HEK293 (cell line): ENCODE data around the gene MCM10.

Experiments
- CTCF ChIA-PET: fragments of 350-600 bp; formaldehyde crosslinking; extraction: SDS; loops from one replicate; lab custom pipeline; 2021; ENCODE audit warnings: antibody characterized with exemption; lab: Yijun Ruan, JAX
- POLR2A ChIA-PET: fragments of 300-600 bp; formaldehyde crosslinking; extraction: SDS; loops from one replicate; lab custom pipeline; 2020; ENCODE audit warnings: antibody characterized with exemption, inconsistent platforms; lab: Yijun Ruan, JAX
- H3K27ac ChIP-seq: fragments of 200-500 bp; sonication (Bioruptor generic); 2 replicates; pipeline ENCODE4 v1.5.1; 2014; ENCODE audit warnings: low read depth, low read length, control low read depth, inconsistent platforms; ENCODE audit errors: extremely low read depth
- H3K36me3 ChIP-seq, 2 experiments: fragments of 200-500 bp in 1 of 2; sonication (Bioruptor generic) in 1 of 2; 1 replicate in 1 of 2; 2 replicates in 1 of 2; pipeline ENCODE4 v1.5.1; 2014 to 2017; ENCODE audit warnings: inconsistent platforms in 2 of 2, low read length in 2 of 2; ENCODE audit not compliant: control insufficient read depth in 2 of 2, insufficient read depth in 1 of 2
- H3K4me1 ChIP-seq: fragments of 200-500 bp; sonication (Bioruptor generic); 2 replicates; pipeline ENCODE4 v1.5.1; 2014; ENCODE audit warnings: mild to moderate bottlenecking, low read length, inconsistent platforms; ENCODE audit not compliant: control insufficient read depth, insufficient read depth
- H3K4me3 ChIP-seq: 2 replicates; pipeline ENCODE4 v1.5.1; 2011; ENCODE audit warnings: low read depth, mild to moderate bottlenecking, control low read depth, low read length, moderate library complexity
- H3K9me3 ChIP-seq: fragments of 200-500 bp; sonication (Bioruptor generic); 2 replicates; pipeline ENCODE4 v1.5.1; 2014; ENCODE audit warnings: low read depth, low read length, inconsistent platforms; ENCODE audit not compliant: control insufficient read depth, insufficient read depth
- HIC1 ChIP-seq: fragments of 450-650 bp; formaldehyde crosslinking; IDR thresholded peaks from 2 replicates; pipeline ENCODE4 v1.5.1; 2016; ENCODE audit warnings: missing biosample characterization, missing genetic modification characterization
- KLF16 ChIP-seq: fragments of 450-650 bp; formaldehyde crosslinking; IDR thresholded peaks from 2 replicates; pipeline ENCODE4 v1.5.1; 2017; ENCODE audit warnings: missing biosample characterization, missing genetic modification characterization
- PRDM6 ChIP-seq: fragments of 450-650 bp; formaldehyde crosslinking; IDR thresholded peaks from 2 replicates; pipeline ENCODE4 v1.5.1; 2017; ENCODE audit warnings: missing biosample characterization, missing genetic modification characterization
- SCRT1 ChIP-seq: fragments of 450-650 bp; formaldehyde crosslinking; IDR thresholded peaks from 2 replicates; pipeline ENCODE4 v1.5.1; 2016; ENCODE audit warnings: missing biosample characterization, missing genetic modification characterization, borderline replicate concordance
- SCRT2 ChIP-seq: fragments of 450-650 bp; formaldehyde crosslinking; IDR thresholded peaks from 2 replicates; pipeline ENCODE4 v1.5.1; 2016; ENCODE audit warnings: missing biosample characterization, missing genetic modification characterization
- TSHZ1 ChIP-seq: fragments of 450-650 bp; formaldehyde crosslinking; IDR thresholded peaks from 2 replicates; pipeline ENCODE4 v1.5.1; 2016; ENCODE audit warnings: missing biosample characterization, missing genetic modification characterization, borderline replicate concordance
- ZEB2 ChIP-seq: fragments of 450-650 bp; formaldehyde crosslinking; IDR thresholded peaks from 2 replicates; pipeline ENCODE4 v1.5.1; 2016; ENCODE audit warnings: missing biosample characterization, missing genetic modification characterization
- ZNF148 ChIP-seq: fragments of 450-650 bp; formaldehyde crosslinking; IDR thresholded peaks from 2 replicates; pipeline ENCODE4 v1.5.0; 2017; ENCODE audit warnings: missing biosample characterization, missing genetic modification characterization, borderline replicate concordance
- ZNF302 ChIP-seq: fragments of 450-650 bp; formaldehyde crosslinking; IDR thresholded peaks from 2 replicates; pipeline ENCODE4 v1.5.1; 2016; ENCODE audit warnings: missing biosample characterization, missing genetic modification characterization, low read depth
- ZNF350 ChIP-seq: fragments of 450-650 bp; formaldehyde crosslinking; IDR thresholded peaks from 2 replicates; pipeline ENCODE4 v1.5.0; 2017; ENCODE audit warnings: missing biosample characterization, mild to moderate bottlenecking, missing genetic modification characterization
- ZNF473 ChIP-seq: fragments of 450-650 bp; formaldehyde crosslinking; IDR thresholded peaks from 2 replicates; pipeline ENCODE4 v1.5.1; 2017; ENCODE audit warnings: missing biosample characterization, missing genetic modification characterization
- ZNF76 ChIP-seq: fragments of 450-650 bp; formaldehyde crosslinking; IDR thresholded peaks from 2 replicates; pipeline ENCODE4; 2016; ENCODE audit warnings: low read depth, missing biosample characterization, missing genetic modification characterization, borderline replicate concordance

The MCM10 gene

GRCh38 chr10:13165177-13165576 lies 3.8 kb downstream of the MCM10 start (continued):
- no peak for TF ChIP-seq TSHZ1
- no peak for TF ChIP-seq ZNF148
- no peak for TF ChIP-seq SCRT2 (tag by site-specific recombination)
- TF ChIP-seq KLF16 (tag by site-specific recombination): no peak

- POLR2A ChIA-PET: no interaction called here
- Histone ChIP-seq H3K9me3 (no peaks in the 10 kb centered on the region), H3K27ac (no peak overlapping the region), H3K4me1 (no peaks in the 10 kb centered on the region), H3K36me3 (peaks cover 52 to 84% of the 10 kb centered on the region in 2 experiments), H3K4me3 (no peak overlapping the region)
- CTCF ChIA-PET: no interaction called here
- TF ChIP-seq PRDM6 (tag by site-specific recombination) (no peak), TSHZ1 (no peak), ZNF473 (tag by site-specific recombination) (no peak), ZNF76 (tag by site-specific recombination) (no peak), SCRT2 (tag by site-specific recombination) (peak; percentile 95), ZNF350 (tag by site-specific recombination) (no peak), ZEB2 (no peak), ZNF302 (tag by site-specific recombination) (no peak), SCRT1 (tag by site-specific recombination) (peak; percentile 48; the same call in 1 of the 2 replicates), HIC1 (tag by site-specific recombination) (no peak)
Observed at GRCh38 chr10:13167568-13167967, 6.2 kb downstream of the MCM10 start.
